ENCODE measurements around the gene DHX30.

DNA sequence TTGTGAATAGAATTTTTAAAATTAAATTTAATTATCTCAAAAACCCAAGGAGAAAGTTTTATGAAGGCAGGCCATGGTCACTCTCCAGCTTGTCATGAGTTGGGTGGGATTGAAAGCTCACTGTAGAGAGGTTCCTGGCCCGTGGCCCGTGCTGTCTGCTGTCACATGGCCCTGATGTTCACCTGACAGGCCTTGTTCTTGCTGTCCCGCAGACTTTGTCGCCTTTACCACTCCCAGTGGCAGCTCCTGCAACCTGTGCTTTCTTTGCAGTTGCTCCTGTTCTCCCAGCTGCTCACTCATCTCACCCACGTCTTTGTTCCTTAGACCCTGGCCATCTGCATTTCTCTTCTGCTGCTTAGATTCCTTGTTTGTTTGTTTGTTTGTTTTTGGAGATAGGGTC is 35.6 kb downstream of the DHX30 start:
- no peak for TF ChIP-seq FOXP2 (optimal IDR thresholded peaks at IDR 0.05; ENCODE audit: borderline replicate concordance, extremely low read depth, extremely low read length, insufficient read depth)
- TF ChIP-seq, protein P1, sequence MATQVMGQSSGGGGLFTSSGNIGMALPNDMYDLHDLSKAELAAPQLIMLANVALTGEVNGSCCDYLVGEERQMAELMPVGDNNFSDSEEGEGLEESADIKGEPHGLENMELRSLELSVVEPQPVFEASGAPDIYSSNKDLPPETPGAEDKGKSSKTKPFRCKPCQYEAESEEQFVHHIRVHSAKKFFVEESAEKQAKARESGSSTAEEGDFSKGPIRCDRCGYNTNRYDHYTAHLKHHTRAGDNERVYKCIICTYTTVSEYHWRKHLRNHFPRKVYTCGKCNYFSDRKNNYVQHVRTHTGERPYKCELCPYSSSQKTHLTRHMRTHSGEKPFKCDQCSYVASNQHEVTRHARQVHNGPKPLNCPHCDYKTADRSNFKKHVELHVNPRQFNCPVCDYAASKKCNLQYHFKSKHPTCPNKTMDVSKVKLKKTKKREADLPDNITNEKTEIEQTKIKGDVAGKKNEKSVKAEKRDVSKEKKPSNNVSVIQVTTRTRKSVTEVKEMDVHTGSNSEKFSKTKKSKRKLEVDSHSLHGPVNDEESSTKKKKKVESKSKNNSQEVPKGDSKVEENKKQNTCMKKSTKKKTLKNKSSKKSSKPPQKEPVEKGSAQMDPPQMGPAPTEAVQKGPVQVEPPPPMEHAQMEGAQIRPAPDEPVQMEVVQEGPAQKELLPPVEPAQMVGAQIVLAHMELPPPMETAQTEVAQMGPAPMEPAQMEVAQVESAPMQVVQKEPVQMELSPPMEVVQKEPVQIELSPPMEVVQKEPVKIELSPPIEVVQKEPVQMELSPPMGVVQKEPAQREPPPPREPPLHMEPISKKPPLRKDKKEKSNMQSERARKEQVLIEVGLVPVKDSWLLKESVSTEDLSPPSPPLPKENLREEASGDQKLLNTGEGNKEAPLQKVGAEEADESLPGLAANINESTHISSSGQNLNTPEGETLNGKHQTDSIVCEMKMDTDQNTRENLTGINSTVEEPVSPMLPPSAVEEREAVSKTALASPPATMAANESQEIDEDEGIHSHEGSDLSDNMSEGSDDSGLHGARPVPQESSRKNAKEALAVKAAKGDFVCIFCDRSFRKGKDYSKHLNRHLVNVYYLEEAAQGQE (IDR thresholded peaks at IDR 0.05; ENCODE audit: insufficient read depth in 1 of 2, low read depth in 2 of 2, low read length in 2 of 2), result no peak
